Suprapubic skin (tissue), 4 donors: ENCODE data around the gene RASA3. TPM values are rescaled to one million over a fixed set of nuclear protein-coding genes. Genes with fewer than 3 reads are reported as not detected.
"Not testable (repeated sequence)": the region's sequence is repeated elsewhere in the genome, so short reads cannot be mapped to it uniquely, and the experiment has no call there.

Experiments used
- DNase-seq, 2 donors: peaks; one replicate each; pipeline ENCODE4 v3.0.0-alpha.2; 2019; ENCODE audit warnings: low spot score in 2 of 2
- H3K27ac ChIP-seq: fragments of 200-600 bp; sonication (generic); one replicate; pipeline ENCODE4 v1.5.1; 2019
- H3K27me3 ChIP-seq: fragments of 200-600 bp; sonication (generic); one replicate; pipeline ENCODE4 v1.5.1; 2019
- H3K36me3 ChIP-seq: fragments of 200-600 bp; sonication (generic); one replicate; pipeline ENCODE4 v1.5.1; 2019
- H3K4me1 ChIP-seq: fragments of 200-600 bp; sonication (generic); one replicate; pipeline ENCODE4 v1.5.1; 2019
- H3K4me3 ChIP-seq: fragments of 200-600 bp; sonication (generic); one replicate; pipeline ENCODE4 v1.5.1; 2019; ENCODE audit warnings: mild to moderate bottlenecking
- H3K9me3 ChIP-seq: fragments of 200-600 bp; sonication (generic); one replicate; pipeline ENCODE4 v1.5.1; 2019
- EP300 ChIP-seq: sonication (generic); formaldehyde crosslinking; IDR thresholded peaks from one replicate; pipeline ENCODE4 v1.6.1; 2017; ENCODE audit warnings: antibody characterized with exemption
- POLR2A ChIP-seq, 2 donors: fragments of 450-650 bp; IDR thresholded peaks; one replicate each; pipeline ENCODE4 v1.6.1; 2017; ENCODE audit warnings: antibody characterized with exemption in 2 of 2, mild to moderate bottlenecking in 2 of 2, moderate library complexity in 2 of 2
- POLR2AphosphoS5 ChIP-seq, 3 donors: sonication (generic); formaldehyde crosslinking; IDR thresholded peaks; one replicate each; pipeline ENCODE4 v1.6.1; 2017; ENCODE audit warnings: antibody characterized with exemption in 3 of 3
- WGBS: methylation state at CpG from one replicate; pipeline ENCODE4 v1.1.5; 2018; 5-methylcytosine and 5-hydroxymethylcytosine counted together
- total RNA-seq, 4 donors: library from RNA; depleted of rRNA; stranded (reverse); fragments of >200 nt; gene quantifications; one replicate each; pipeline ENCODE4 v1.1.0, GENCODE V29; 2016
- TF ChIP-seq, protein P1 (sequence below), 2 donors: fragments of 200-600 bp in 1 of 2; fragments of 450-650 bp in 1 of 2; sonication (generic) in 1 of 2; IDR thresholded peaks; one replicate each; pipeline ENCODE4 v1.5.1; 2016 to 2019; ENCODE audit warnings: antibody characterized with exemption in 2 of 2, mild to moderate bottlenecking in 1 of 2, moderate library complexity in 1 of 2

The RASA3 gene
- total RNA-seq, 4 donors from 2014 or later: 15.3 to 37.1 (median 16.4) TPM

DNA sequence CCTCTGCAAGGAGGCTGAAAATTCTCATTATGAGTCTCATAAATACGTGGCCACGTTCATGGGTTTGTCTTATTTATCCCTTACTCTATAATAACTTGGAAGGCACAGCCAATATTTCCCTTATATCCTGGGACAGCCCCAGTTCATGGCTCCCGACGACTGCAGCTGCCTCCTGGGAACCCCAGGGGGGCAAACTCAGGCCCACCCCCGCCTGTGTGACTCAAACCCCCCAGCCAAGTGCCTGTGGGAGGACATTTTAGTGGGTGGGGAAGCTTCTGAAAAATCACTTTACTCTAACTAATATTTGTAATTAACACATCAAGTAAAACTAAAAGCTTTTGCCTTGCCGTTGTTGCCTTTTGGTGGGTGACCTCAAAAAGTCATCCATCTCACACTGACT lies 14.3 kb downstream of the RASA3 start:
- TF ChIP-seq, protein P1, sequence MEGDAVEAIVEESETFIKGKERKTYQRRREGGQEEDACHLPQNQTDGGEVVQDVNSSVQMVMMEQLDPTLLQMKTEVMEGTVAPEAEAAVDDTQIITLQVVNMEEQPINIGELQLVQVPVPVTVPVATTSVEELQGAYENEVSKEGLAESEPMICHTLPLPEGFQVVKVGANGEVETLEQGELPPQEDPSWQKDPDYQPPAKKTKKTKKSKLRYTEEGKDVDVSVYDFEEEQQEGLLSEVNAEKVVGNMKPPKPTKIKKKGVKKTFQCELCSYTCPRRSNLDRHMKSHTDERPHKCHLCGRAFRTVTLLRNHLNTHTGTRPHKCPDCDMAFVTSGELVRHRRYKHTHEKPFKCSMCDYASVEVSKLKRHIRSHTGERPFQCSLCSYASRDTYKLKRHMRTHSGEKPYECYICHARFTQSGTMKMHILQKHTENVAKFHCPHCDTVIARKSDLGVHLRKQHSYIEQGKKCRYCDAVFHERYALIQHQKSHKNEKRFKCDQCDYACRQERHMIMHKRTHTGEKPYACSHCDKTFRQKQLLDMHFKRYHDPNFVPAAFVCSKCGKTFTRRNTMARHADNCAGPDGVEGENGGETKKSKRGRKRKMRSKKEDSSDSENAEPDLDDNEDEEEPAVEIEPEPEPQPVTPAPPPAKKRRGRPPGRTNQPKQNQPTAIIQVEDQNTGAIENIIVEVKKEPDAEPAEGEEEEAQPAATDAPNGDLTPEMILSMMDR (IDR thresholded peaks at IDR 0.05): no peak
- TF ChIP-seq POLR2A (IDR thresholded peaks at IDR 0.05): no peak
- TF ChIP-seq POLR2AphosphoS5 (IDR thresholded peaks at IDR 0.05): no peak
- no peak for TF ChIP-seq EP300
- peak in 1 of 2 donors; percentile 45 for DNase-seq
- H3K9me3 ChIP-seq: no peaks in the 10 kb centered on the region
- no peak overlapping the region for H3K27ac ChIP-seq
- H3K36me3 ChIP-seq: no peaks in the 10 kb centered on the region
- H3K4me3 ChIP-seq: no peak overlapping the region
- H3K4me1 ChIP-seq: peaks cover 20% of the 10 kb centered on the region
- WGBS: 50% methylated on average over 6 of the region's 6 CpGs
- no peaks in the 10 kb centered on the region for H3K27me3 ChIP-seq

DNA sequence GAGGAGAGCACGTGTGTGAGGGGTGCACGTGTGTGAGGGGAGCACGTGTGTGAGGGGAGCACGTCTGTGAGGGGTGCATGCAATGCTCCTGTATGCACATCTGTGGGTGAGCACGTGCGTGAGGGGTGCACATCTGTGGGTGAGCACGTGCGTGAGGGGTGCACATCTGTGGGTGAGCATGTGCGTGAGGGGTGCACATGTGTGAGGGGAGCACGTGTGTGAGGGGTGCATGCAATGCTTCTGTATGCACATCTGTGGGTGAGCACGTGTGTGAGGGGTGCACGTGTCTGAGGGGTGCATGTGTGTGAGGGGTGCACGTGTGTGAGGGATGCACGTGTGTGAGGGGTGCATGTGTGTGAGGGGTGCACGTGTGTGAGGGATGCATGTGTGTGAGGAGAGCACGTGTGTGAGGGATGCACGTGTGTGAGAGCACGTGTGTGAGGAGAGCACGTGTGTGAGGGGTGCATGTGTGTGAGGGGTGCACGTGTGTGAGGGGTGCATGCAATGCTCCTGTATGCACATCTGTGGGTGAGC lies 15.0 kb downstream of the RASA3 start:
- whole genome bisulfite sequencing: 85% methylated on average over 20 of the region's 20 CpGs
- not testable (repeated sequence) for H3K36me3 ChIP-seq, H3K27me3 ChIP-seq, H3K9me3 ChIP-seq, H3K27ac ChIP-seq, H3K4me3 ChIP-seq
- peak in 1 of 2 donors; percentile 40 for DNase-seq
- peaks cover 20% of the 10 kb centered on the region for H3K4me1 ChIP-seq

DNA sequence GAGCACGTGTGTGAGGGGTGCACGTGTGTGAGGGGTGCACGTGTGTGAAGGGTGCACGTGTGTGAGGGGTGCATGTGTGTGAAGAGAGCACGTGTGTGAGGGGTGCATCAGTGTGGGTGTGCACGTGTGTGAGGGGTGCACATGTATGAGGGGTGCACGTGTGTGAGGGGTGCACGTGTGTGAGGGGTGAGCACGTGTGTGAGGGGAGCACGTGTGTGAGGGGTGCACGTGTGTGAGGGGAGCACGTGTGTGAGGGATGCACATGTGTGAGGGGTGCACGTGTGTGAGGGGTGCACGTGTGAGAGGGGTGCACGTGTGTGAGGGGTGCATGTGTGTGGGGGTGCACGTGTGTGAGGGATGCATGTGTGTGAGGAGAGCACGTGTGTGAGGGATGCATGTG lies 15.7 kb downstream of the RASA3 start:
- no peaks in the 10 kb centered on the region for H3K36me3 ChIP-seq
- 86% methylated on average over 17 of the region's 17 CpGs for WGBS
- H3K9me3 ChIP-seq: no peaks in the 10 kb centered on the region
- H3K4me3 ChIP-seq: no peak overlapping the region
- H3K27ac ChIP-seq: no peak overlapping the region
- no peak for TF ChIP-seq EP300
- TF ChIP-seq POLR2A (IDR thresholded peaks at IDR 0.05): no peak
- TF ChIP-seq, protein P1 (IDR thresholded peaks at IDR 0.05): no peak
- no peak for TF ChIP-seq POLR2AphosphoS5 (IDR thresholded peaks at IDR 0.05)
- peaks cover 18% of the 10 kb centered on the region for H3K4me1 ChIP-seq
- DNase-seq: peak in 1 of 2 donors; percentile 29
- no peaks in the 10 kb centered on the region for H3K27me3 ChIP-seq

DNA sequence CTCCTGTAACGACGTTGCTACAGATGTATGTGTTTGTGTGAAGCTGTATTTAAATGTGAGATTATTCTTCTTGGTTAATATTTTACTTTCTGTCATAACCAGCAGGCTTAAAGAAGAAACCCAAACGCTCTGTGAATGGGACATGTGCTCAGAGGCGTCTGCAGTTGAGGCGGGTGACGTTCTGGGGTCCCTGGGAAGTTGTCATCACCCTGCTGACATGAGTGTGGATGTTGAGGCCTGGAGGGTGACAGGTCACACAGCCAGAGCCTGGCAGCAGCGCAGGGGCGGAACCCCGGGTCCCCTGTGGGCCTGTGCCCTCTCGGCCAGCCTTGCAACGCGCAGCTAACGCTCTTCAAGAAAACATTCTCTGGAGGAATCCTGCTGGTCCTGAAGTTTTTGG lies 16.6 kb downstream of the RASA3 start:
- DNase-seq: peak; percentile 51 to 57
- H3K36me3 ChIP-seq: no peaks in the 10 kb centered on the region
- H3K4me1 ChIP-seq: peaks cover 16% of the 10 kb centered on the region
- no peaks in the 10 kb centered on the region for H3K9me3 ChIP-seq
- TF ChIP-seq, protein P1 (IDR thresholded peaks at IDR 0.05): no peak
- TF ChIP-seq EP300: no peak
- TF ChIP-seq POLR2A (IDR thresholded peaks at IDR 0.05): no peak
- TF ChIP-seq POLR2AphosphoS5 (IDR thresholded peaks at IDR 0.05): no peak
- H3K4me3 ChIP-seq: no peak overlapping the region
- H3K27me3 ChIP-seq: no peaks in the 10 kb centered on the region
- H3K27ac ChIP-seq: no peak overlapping the region
- WGBS: 80% methylated on average over 13 of the region's 13 CpGs

DNA sequence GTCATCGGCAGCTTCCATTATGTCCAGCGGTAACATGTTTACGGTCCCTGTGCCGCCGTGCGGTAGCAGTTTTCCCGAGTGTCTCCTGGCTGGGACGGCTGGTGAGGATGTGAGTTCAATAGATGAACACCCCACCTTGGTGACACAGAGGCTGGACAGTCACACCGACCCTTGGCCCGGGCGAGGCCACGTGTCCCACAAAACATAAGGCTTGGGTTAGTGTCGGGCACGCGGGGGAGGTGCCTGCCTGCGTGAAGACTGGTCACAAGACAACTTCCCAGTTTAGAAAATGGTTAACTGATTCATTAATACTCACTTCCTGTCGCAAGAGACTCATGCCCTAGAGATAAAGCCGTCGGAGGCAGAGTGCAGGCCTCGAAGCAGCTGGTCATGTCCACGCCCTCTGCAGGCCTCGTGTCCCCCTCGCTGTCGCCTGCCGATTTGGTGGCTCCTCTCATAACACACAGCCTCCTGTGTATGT lies 17.2 kb downstream of the RASA3 start:
- no peak for TF ChIP-seq POLR2A (IDR thresholded peaks at IDR 0.05)
- no peak for TF ChIP-seq EP300
- TF ChIP-seq POLR2AphosphoS5 (IDR thresholded peaks at IDR 0.05): no peak
- TF ChIP-seq, protein P1 (IDR thresholded peaks at IDR 0.05): no peak
- Histone ChIP-seq H3K9me3 (no peaks in the 10 kb centered on the region), H3K27ac (no peak overlapping the region), H3K4me1 (peaks cover 18% of the 10 kb centered on the region), H3K27me3 (no peaks in the 10 kb centered on the region), H3K4me3 (no peak overlapping the region), H3K36me3 (no peaks in the 10 kb centered on the region)
- peak; percentile 72 to 79 for DNase-seq
- 86% methylated on average over 21 of the region's 25 CpGs for WGBS

DNA sequence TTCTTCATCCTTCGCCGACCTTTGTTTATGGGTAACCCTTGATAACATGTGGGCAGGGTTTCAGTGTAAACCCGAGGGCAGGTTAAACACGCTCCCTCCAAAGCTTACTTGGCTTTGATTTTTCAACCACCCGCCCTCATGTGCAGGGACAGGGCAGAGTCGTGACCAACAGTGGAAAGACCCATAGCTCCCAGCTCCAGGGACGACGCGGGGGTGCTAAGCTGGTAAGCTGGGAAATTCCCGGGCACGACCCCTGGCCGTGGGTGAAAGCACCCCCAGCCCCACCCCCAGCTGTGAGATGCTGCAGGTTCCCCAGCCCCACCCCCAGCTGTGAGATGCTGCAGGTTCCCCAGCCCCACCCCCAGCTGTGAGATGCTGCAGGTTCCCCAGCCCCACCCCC lies 17.8 kb downstream of the RASA3 start:
- 74% methylated on average over 11 of the region's 12 CpGs for WGBS
- not testable (repeated sequence) for H3K9me3 ChIP-seq, H3K36me3 ChIP-seq, H3K4me3 ChIP-seq, H3K27me3 ChIP-seq, H3K27ac ChIP-seq
- DNase-seq: peak; percentile 49 to 67
- H3K4me1 ChIP-seq: peaks cover 24% of the 10 kb centered on the region
